ENCODE results near the gene C5orf22.

GRCh38 chr5:31585895-31586270 lies 53.8 kb downstream of the C5orf22 start:
- TF ChIP-seq CTCF (IDR thresholded peaks at IDR 0.05 in 4 of 5, conservative IDR thresholded peaks at IDR 0.05 in 1 of 5): no peak
- no peak for TF ChIP-seq POLR2A (IDR thresholded peaks at IDR 0.05)

All from gastrocnemius medialis (tissue), 4 donors.